ENCODE results near the gene KLHL5.

The KLHL5 gene

GRCh38 chr4:39021631-39022030 is 40.4 kb upstream of the KLHL5 start:
- Histone ChIP-seq H3K4me1 (ENCODE audit: control insufficient read depth, low read length) (peaks cover 23% of the 10 kb centered on the region), H3F3A (ENCODE audit: control insufficient read depth, insufficient read depth) (no peaks in the 10 kb centered on the region; the same call in none of the 2 replicates), H3K9me3 (ENCODE audit: control insufficient read depth, insufficient read depth, low read length) (no peaks in the 10 kb centered on the region), H3K4me2 (ENCODE audit: low read length) (no peak overlapping the region), H3K27me3 (ENCODE audit: control insufficient read depth, low read length) (no peaks in the 10 kb centered on the region), H3K9me2 (replicated peaks; ENCODE audit: control insufficient read depth, low read length) (no peaks in the 10 kb centered on the region), H3K4me3 (ENCODE audit: low read length) (no peak overlapping the region), H3K27ac (ENCODE audit: low read depth, low read length) (no peak overlapping the region), H4K20me1 (ENCODE audit: control insufficient read depth, insufficient read depth, low read depth, low read length) (no peaks in the 10 kb centered on the region; the same call in 1 of the 2 replicates), H3K79me2 (ENCODE audit: control insufficient read depth, low read length) (peaks cover 100% of the 10 kb centered on the region), H3K36me3 (ENCODE audit: control insufficient read depth, low read length) (peaks cover 88% of the 10 kb centered on the region)
- TF ChIP-seq EZH2phosphoT487 (IDR thresholded peaks at IDR 0.05; ENCODE audit: borderline replicate concordance, low read length) (no peak), CTCF (IDR thresholded peaks at IDR 0.05; ENCODE audit: low read depth, low read length, poor library complexity, severe bottlenecking) (no peak)

GRCh38 chr4:39022241-39022640 is 39.8 kb upstream of the KLHL5 start:
- Histone ChIP-seq H4K20me1 (ENCODE audit: control insufficient read depth, insufficient read depth, low read depth, low read length) (no peaks in the 10 kb centered on the region; the same call in 1 of the 2 replicates), H3K9me3 (ENCODE audit: control insufficient read depth, insufficient read depth, low read length) (no peaks in the 10 kb centered on the region), H3F3A (ENCODE audit: control insufficient read depth, insufficient read depth) (peaks cover 3% of the 10 kb centered on the region), H3K4me3 (ENCODE audit: low read length) (no peak overlapping the region), H3K27ac (ENCODE audit: low read depth, low read length) (no peak overlapping the region), H3K36me3 (ENCODE audit: control insufficient read depth, low read length) (peaks cover 88% of the 10 kb centered on the region), H3K4me2 (ENCODE audit: low read length) (no peak overlapping the region), H3K4me1 (ENCODE audit: control insufficient read depth, low read length) (peaks cover 29% of the 10 kb centered on the region), H3K27me3 (ENCODE audit: control insufficient read depth, low read length) (no peaks in the 10 kb centered on the region), H3K9me2 (replicated peaks; ENCODE audit: control insufficient read depth, low read length) (no peaks in the 10 kb centered on the region), H3K79me2 (ENCODE audit: control insufficient read depth, low read length) (peaks cover 100% of the 10 kb centered on the region)
- TF ChIP-seq EZH2phosphoT487 (IDR thresholded peaks at IDR 0.05; ENCODE audit: borderline replicate concordance, low read length) (no peak), CTCF (IDR thresholded peaks at IDR 0.05; ENCODE audit: low read depth, low read length, poor library complexity, severe bottlenecking) (no peak)

- H3K36me3 ChIP-seq (ENCODE audit: control insufficient read depth, low read length) = peaks cover 84% of the 10 kb centered on the region
- H3K4me3 ChIP-seq (ENCODE audit: low read length) = no peak overlapping the region
- peaks cover 37% of the 10 kb centered on the region for H3K4me1 ChIP-seq (ENCODE audit: control insufficient read depth, low read length)
- TF ChIP-seq CTCF (IDR thresholded peaks at IDR 0.05; ENCODE audit: low read depth, low read length, poor library complexity, severe bottlenecking) (no peak), EZH2phosphoT487 (IDR thresholded peaks at IDR 0.05; ENCODE audit: borderline replicate concordance, low read length) (no peak)
- peaks cover 100% of the 10 kb centered on the region for H3K79me2 ChIP-seq (ENCODE audit: control insufficient read depth, low read length)
- H3K9me2 ChIP-seq (replicated peaks; ENCODE audit: control insufficient read depth, low read length) = no peaks in the 10 kb centered on the region
- H3K27me3 ChIP-seq (ENCODE audit: control insufficient read depth, low read length) = no peaks in the 10 kb centered on the region
- H3F3A ChIP-seq (ENCODE audit: control insufficient read depth, insufficient read depth) = peaks cover 5% of the 10 kb centered on the region
- H4K20me1 ChIP-seq (ENCODE audit: control insufficient read depth, insufficient read depth, low read depth, low read length) = no peaks in the 10 kb centered on the region; the same call in 1 of the 2 replicates
- H3K9me3 ChIP-seq (ENCODE audit: control insufficient read depth, insufficient read depth, low read length) = no peaks in the 10 kb centered on the region
- H3K4me2 ChIP-seq (ENCODE audit: low read length) = no peak overlapping the region
- no peak overlapping the region for H3K27ac ChIP-seq (ENCODE audit: low read depth, low read length)
Measured at GRCh38 chr4:39023059-39023458, 39.0 kb upstream of the KLHL5 start.
